HUDEP-2 (cell line): Measurements from ENCODE around the gene PRR12.
A peak's percentile ranks its signal among the peaks of the same experiment; 100 is the strongest.

Experiments
- DNase-seq, 76 experiments: peaks; one replicate each; lab custom pipeline; 2025; ENCODE audit not compliant: unreplicated experiment in 76 of 76; lab: John Stamatoyannopoulos, UW

Gene PRR12

DNA sequence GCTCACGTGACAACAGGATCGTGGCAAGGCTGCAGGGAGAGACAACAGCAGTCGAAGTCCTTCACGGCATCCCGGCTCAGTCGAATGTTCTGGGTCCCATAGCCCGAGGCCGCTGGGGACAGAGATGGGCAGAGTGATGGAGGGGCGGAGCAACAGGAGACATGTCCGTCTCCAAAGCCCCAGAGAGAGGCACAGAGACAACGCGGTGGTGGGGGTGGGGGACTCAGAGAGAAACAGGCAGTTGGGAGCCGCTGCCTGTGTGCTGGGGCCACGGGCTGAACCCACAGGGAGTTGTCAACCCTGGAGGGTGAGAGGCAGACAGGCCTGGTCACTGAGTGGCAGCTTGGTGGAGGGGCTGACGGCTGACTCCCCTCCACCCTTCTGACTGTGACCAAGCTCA is 31.1 kb upstream of the PRR12 start:
- DNase-seq = no peak

DNA sequence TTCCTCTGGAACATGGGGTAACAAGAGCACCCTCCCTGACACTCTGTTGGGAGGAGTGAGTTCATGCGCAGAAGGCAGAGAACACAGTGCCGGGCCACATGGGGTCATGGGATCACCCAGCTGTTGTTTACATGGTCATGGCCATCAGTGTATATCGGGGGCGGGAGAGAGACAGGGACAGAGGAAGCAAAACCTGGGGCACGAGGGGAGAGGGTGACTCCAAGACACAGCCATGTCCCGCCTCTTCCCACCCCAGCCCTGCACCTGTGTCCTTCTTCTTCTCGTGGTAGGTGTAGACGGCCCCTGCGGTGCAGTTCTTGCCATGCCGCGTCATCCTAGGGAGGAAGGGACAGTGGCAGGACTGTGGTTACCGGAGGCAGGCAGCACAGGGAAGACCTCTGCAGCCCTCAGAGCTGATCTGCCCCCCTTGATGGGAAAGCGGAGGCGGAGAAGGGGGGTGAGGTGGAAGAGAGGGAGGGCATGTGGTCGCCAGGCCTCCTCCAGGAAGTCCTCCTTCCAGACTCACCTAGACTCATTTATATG is 30.6 kb upstream of the PRR12 start:
- no peak for DNase-seq

DNA sequence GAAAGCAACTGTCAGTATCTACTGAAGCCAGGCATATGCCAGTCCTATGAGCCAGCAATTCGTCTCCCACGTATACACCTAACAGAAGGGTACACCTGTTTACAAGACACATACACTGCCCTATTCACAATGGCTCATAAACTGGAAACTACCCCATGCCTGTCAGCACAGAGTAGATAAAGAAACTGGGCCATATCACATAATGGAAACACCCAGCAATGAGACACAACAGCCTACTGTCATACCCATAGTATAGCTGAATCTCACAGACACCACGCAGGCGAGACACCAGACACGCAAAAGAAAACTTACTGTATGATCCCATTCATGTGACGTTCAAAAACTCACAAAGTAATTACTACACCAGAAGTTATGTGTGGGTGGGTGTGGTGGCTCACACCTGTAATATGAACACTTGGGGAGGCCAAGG is 26.4 kb upstream of the PRR12 start:
- DNase-seq = peak in 17 of 76 experiments; percentile 12 to 58 (median 30)

GRCh38 chr19:49565261-49565660 is 25.7 kb upstream of the PRR12 start:
- DNase-seq = peak in 5 of 76 experiments; percentile 7 to 24 (median 17)

- DNase-seq = no peak
These were observed 24.7 kb upstream of the PRR12 start for GRCh38 chr19:49566302-49566701.

- DNase-seq = peak in 42 of 76 experiments; percentile 12 to 76 (median 42)
These were observed 23.0 kb upstream of the PRR12 start for GRCh38 chr19:49567861-49568441.

GRCh38 chr19:49570138-49570856 is 20.7 kb upstream of the PRR12 start:
- peak in 63 of 76 experiments; percentile 9 to 88 (median 69) for DNase-seq

GRCh38 chr19:49570997-49571676 is 19.8 kb upstream of the PRR12 start:
- DNase-seq = peak in 16 of 76 experiments; percentile 10 to 51 (median 25)

DNA sequence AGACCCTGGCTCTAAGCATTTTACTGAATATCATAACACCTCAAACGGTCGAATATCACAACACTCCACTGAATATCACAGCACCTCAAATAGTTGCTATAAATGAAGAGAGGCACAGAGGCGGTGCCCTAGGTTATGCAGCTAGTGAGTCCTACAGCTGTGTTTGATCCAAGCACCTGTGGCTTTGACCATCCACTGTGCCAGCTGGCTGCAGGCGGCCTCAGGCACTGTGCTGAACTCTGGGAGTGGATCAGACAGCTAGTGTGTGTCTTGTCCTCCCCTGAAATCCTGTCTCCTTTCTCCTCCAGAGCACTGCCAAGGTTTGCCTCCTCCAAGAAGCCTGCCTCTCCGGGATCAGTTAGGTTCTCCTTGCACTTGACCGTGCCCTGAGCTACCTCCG is 18.0 kb upstream of the PRR12 start:
- no peak for DNase-seq

GRCh38 chr19:49573425-49573824 is 17.6 kb upstream of the PRR12 start:
- DNase-seq = no peak

DNA sequence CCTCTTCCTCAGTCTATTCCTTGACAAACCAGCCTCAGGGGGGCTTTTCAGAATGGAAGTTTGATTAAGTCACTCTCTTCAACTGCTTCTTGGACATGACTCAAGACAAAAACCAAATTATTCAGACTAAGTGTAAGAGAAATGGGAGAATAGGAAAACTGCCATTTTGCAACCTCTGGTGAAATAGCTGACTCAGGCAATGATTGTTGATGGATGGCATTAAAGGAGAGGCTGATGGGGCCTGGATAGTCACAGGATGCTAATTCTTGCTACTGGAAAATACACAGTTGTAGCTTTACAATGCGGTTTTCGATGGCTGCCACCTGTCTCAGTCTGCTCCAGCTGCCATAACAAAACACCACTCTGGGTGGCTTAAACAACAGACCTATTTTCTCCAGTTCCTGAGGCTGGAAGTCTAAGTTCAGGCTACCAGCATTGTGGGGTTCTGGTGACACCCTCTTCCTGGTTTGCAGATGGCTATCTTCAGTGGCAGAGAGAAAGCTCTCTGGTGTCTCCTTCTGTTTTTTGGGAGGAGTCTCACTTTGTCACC is 16.7 kb upstream of the PRR12 start:
- DNase-seq = no peak

GRCh38 chr19:49579193-49579592 is 11.8 kb upstream of the PRR12 start:
- DNase-seq = no peak

GRCh38 chr19:49579947-49580263 is 11.1 kb upstream of the PRR12 start:
- peak in 1 of 76 experiments; percentile 42 for DNase-seq

- DNase-seq = peak in 75 of 76 experiments; percentile 49 to 99 (median 97)
These were observed 10.5 kb upstream of the PRR12 start, which contains the start of gene NOSIP for GRCh38 chr19:49580264-49581006. Gene NOSIP (minus strand): TSS chr19:49580556. CDS start chr19:49560691, 19,865 bp downstream.

GRCh38 chr19:49581007-49581508 is 9.9 kb upstream of the PRR12 start, which contains the start of gene PRRG2:
Gene PRRG2 (plus strand): TSS chr19:49581316. CDS start chr19:49583220, 1,904 bp downstream.
- DNase-seq = no peak

DNA sequence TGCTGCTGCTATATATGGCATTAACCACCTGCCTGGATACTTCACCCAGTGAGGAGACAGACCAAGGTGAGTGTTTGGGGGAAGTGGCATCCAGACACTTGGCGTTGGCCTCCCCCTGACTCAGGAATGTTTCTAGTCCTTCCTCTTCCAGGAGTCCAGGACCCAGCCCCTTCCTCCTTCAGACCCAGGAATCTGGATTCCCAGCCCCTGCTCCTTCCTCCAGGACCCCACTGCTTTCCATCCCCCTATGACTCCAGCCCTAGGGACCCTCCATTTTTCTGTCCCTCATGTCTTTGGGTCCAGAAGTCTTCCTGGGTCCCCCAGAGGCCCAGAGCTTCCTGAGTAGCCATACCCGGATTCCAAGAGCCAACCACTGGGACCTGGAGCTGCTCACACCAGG is 7.7 kb upstream of the PRR12 start:
- no peak for DNase-seq

- no peak for DNase-seq
These were observed 6.0 kb upstream of the PRR12 start for GRCh38 chr19:49585023-49585422.

DNA sequence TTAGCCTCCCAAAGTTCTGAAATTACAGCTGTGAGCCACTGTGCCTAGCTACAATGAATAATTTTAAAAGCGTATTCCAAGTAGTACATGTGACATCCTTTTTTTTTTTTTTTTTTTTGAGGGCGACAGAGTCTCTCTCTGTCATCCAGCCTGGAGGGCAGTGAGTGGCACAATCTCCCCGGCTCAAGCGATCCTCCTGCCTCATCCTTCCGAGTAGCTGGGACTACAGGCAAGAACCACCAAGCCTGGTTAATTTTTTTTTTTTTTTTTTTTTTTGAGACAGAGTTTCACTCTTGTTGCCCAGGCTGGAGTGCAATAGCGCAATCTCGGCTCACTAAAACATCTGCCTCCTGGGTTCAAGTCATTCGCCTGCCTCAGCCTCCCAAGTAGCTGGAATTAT is 3.8 kb upstream of the PRR12 start:
- DNase-seq = no peak

DNA sequence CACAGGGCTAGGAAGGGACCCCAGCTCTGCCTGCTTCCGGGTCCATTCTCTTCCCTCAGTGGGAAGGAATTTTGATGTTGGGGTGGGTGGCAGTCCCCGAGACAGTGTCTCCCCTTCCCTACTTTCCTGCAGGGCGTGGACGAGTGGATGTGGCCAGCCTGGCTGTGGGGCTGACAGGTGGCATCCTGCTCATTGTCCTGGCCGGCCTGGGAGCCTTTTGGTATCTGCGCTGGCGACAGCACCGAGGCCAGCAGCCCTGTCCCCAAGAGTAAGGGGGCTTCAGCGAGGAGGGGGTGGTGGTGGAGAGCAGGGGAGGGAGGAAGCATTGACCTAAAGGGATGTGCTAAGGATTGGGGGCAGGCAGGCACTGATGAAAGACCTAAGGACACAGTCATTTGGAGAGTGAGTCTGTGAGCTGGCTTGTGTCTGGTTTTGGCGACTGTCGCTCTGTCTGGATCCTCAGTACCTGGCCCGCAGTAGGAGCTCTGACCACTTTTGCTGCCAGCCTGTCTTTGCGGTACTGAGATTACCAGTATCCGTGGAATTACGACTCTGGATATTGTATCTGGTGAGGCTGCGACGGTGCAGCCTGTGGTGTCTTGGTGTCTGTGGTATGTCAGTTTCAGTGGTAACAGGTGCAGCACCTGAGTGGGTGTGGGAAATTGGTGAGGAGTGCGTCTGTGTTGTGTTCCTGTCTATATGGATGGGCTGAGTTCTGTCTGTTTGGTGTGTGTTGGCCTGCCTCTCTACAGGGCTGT is 2.4 kb upstream of the PRR12 start:
- no peak for DNase-seq
